GM19023 (cell line): Measurements from ENCODE around the gene SDK2.

ENCODE experiments used
- ATAC-seq: cut with Tn5 transposase; IDR thresholded peaks from one replicate; pipeline ENCODE4 v1.9.1; 2021; ENCODE audit warnings: mild to moderate bottlenecking, moderate library complexity; ENCODE audit not compliant: unreplicated experiment

Gene SDK2

GRCh38 chr17:73354423-73355284 lies 289.6 kb downstream of the SDK2 start:
- ATAC-seq: no peak

DNA sequence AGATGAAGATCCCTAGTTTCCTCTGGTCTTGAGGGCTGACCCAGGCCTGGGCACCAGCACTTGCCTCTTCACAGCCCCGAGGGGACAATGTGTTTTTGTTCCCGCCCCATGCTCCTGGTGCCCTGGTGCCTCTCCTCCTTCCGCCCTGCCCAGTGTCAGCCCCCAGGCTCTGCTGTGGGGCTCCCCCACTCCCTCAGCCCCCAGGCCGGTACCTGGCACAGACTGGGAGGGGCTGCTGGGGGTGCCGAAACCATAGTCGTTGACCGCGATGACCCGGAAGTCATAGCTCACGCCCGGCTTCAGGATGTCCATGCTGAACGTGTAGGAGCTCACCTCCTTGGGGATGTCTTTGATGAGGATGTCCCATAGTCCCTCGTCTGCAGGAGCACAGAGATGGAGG lies 292.0 kb downstream of the SDK2 start:
- ATAC-seq: no peak

DNA sequence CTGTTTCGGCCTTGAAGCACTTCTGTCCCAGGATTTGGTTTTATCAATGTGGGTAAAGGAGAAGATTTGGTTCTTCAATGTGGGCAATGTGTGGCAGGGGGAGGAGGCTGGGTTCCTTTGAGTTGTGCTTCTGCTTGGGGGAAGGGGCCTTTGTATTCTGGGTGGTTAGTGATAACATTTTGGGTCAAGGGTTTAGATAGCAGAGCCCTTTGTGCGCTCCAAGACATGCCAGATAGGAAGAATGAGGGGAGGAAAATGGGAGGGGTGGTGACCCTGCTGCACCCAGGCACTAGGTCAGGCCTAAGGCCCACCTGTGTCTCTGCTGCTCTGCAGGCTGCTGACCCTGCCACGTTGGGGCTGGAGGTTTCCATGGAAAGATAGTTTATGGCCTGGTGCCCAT lies 292.5 kb downstream of the SDK2 start:
- ATAC-seq: no peak

DNA sequence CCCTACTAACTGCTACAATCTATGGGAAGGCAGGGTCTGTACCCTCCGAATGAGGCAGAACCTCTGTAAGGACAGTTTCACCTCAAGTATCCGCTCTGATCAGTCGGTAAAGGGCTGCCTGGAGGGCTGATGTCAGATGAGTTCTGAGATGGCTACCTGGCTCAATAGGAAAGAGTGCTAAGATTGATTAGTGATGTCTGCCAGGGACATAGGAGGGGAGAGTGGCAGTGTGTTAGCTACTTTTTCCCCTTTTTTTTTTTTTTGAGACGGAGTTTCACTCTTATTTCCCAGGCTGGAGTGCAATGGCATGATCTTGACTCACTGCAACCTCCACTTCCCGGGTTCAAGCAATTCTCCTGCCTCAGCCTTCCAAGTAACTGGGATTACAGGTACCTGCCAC lies 293.4 kb downstream of the SDK2 start:
- ATAC-seq: no peak

DNA sequence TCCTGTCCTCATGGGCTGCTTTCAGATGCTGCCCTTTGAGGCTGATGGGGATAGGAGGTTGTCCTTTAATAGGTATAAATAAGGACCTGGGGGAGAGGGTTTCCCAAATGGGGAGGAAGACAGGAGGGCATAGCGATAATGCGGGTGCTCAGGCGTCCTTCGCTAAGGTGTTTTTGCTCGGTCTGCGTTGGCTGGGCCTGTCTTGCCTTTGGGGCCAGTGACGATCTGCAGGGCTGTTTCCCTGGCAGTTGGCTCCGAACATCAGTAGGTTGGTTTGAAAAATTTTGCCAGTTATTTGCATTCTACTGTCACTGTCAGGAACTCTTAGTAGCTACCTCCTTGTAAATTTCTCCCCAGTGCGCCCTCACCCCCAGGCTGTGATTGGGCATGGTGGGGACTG lies 294.6 kb downstream of the SDK2 start:
- no peak for ATAC-seq

DNA sequence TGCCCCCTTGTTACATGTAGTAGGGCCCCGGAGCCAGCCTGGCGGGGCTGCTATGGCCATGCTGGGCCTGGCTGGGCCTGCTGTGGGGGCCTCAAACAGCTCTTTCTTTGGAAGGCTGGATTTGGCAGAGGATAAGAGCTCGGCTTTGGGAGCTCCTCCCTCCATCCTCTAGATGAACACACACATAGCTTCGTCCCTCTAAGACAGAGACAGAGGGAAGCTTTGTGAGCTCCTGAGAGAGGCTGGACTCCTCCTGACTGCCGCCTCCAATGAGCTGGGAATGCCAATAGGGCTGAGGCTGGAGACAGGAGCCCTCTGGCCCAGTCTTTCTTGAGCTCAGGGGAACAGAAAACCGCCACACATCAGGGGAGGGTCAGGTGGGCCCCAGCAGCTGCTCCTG lies 295.1 kb downstream of the SDK2 start:
- no peak for ATAC-seq

DNA sequence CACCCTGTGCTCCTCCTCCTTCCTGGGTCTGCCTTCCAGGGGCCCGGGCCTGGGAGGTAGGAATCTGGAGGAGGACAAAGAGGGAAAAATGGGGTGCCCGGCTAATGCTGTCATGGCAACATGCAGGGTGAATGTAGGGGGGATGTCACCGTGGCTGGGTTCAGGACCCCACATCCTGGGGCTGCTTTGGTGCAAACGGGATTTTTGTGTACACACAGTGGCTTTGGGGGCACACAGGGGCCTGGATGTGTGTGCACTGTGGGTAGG lies 295.5 kb downstream of the SDK2 start:
- no peak for ATAC-seq

GRCh38 chr17:73348018-73348828 lies 296.0 kb downstream of the SDK2 start:
- ATAC-seq: no peak

GRCh38 chr17:73347351-73347750 lies 296.9 kb downstream of the SDK2 start:
- ATAC-seq: no peak

- no peak for ATAC-seq
Observed at GRCh38 chr17:73346501-73347162, 297.6 kb downstream of the SDK2 start.

DNA sequence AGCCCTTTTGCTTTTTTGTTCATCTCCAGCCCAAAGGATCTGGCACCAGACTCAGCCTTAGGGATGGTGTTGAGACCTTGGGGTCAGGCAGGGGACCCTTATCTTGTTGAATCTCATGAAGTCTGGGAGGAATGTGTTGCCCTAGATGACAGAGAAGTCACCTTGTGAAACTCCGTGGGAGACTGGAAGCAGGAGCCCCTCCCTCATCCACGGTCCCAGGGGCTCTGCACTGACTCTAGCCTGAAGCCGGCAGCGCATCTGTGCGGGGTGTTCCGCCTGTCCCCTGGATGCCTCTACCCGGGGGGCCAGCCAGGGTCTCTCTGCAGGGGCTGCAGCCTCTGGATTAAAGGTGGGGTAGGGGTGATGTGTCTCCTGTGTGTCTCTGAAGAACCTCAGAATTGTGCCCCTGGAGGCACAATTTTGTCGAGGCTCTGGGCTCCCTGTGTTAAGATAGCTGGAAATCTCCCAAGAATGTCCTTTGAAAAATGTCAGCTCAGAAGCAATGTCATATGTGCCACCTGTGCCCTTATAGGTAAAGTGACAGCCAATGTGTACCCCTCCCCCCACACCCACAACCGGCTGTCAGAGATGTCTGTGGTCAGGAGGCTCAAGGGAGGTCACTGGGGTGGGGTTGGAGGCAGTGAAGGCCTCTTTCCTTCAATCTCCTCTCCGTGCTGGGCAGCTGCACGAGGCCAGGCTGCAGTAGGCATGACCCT lies 300.3 kb downstream of the SDK2 start:
- no peak for ATAC-seq

GRCh38 chr17:73343168-73343634 lies 301.0 kb downstream of the SDK2 start:
- ATAC-seq: no peak

- ATAC-seq: no peak
Observed at GRCh38 chr17:73342541-73343167, 301.6 kb downstream of the SDK2 start.

DNA sequence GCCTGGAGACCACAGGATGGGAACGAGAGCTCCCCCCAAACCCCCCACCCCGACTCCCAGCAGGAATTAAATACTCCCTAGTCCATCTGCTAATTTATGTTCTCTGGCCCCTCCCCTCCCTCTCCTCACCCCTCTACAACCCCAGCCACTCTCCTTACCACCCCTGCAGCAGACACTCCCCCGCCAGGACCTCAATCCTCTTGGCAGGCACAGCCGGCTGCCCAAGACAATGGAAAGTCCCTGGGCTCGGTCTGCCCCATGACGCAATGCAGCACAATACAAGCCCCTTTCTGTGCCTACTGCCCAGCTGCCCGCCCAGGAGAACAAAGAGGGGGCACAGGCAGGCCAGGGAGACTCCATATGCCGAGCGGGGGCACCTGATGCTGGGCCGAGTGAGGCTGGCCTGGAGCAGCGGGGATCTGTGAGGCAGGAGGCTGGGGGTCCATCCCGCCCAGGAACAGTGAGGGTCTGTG lies 302.2 kb downstream of the SDK2 start:
- no peak for ATAC-seq

- no peak for ATAC-seq
Observed at GRCh38 chr17:73341350-73342049, 302.7 kb downstream of the SDK2 start.

GRCh38 chr17:73340093-73340596 lies 304.1 kb downstream of the SDK2 start:
- no peak for ATAC-seq

- ATAC-seq: no peak
Observed at GRCh38 chr17:73338566-73339197, 305.6 kb downstream of the SDK2 start.

DNA sequence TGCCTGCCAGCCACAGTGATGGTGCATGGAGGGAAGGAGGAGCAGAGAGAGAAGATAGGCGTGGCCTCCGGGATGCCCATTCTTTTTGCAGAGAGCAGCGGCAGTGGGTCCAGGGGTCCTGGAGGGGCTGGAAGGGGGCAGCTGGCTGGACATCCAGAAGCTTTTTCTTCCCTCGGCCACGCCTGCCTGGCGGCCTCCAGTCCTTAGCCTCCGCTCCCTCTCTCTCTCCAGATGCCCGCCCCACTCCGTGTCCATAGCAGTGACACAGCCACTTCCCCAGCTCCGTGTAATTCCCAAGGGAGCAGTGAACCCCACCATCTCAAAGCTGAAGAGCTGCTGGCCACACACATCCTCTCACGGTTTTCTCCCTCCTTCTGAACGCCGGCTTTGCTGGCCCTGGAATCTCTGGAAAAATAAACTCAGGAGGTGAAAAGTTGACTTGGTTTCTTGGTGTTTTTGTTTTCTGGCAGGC lies 306.2 kb downstream of the SDK2 start:
- no peak for ATAC-seq

DNA sequence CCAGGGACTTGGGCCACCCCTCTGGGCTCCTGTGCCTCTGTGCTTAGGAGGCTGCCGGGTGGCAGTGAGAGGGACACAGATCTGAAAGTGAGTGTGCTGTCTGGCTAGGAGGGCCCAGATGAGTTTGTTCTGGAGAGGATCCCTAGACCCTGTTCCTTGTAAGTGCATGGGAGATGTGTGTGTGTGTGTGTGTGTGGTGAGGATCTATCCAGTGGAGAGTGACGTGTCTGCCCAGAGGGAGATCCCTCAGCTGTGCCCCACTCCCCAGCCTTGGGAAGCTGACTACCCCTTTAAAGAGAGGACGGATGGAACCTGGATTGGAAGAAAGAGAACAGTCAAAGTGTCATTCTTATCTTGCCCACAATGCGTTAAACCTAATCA lies 306.9 kb downstream of the SDK2 start:
- ATAC-seq: no peak
